Measurements from ENCODE around the gene RBM38. TPM values are rescaled to one million over a fixed set of nuclear protein-coding genes. Genes with fewer than 3 reads are reported as not detected.

Gene RBM38
- total and polyA plus RNA-seq, 9 of the 15 experiments (the other 6 are each of a cell fraction or from before 2014, with no cell fraction given), result 0.28 to 82.4 (median 33.2) TPM

DNA sequence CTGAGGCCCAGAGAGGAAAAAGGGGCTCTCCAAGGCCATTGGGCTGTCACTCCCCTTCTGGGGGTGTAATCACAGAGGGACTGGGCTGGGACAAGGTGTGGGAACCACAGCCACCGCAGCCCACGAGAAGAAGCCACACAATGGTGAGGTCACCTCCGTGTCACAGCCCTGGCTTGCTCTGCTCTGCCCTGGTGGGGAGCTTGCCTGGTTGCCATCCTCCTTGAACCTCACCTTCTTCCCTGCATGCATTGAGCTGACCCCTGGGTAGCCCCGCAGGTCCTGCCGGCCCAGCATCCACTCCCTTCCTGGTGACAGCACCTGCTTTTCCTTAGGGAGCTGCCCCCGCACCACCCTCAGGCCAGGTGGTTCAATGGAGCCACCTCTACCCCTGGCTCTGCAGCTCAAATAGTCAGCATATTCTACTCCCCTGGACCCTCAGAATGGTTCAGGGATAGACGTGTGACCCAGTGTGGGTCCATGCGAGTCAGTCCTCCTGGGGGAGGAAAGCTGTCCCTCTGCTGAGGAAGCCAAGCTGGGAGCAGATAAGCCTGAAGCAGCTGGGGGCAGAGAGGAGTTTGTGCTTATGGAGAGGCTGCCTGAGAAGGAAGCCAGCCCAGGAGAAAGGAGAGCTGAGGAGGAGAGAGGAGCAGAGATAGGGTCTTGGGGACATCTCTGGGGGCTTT, 21.3 kb downstream of the RBM38 start (continued):
- no peak for TF ChIP-seq PHF21A (IDR thresholded peaks at IDR 0.05; ENCODE audit: borderline replicate concordance, low read depth)
- TF ChIP-seq, protein P1, sequence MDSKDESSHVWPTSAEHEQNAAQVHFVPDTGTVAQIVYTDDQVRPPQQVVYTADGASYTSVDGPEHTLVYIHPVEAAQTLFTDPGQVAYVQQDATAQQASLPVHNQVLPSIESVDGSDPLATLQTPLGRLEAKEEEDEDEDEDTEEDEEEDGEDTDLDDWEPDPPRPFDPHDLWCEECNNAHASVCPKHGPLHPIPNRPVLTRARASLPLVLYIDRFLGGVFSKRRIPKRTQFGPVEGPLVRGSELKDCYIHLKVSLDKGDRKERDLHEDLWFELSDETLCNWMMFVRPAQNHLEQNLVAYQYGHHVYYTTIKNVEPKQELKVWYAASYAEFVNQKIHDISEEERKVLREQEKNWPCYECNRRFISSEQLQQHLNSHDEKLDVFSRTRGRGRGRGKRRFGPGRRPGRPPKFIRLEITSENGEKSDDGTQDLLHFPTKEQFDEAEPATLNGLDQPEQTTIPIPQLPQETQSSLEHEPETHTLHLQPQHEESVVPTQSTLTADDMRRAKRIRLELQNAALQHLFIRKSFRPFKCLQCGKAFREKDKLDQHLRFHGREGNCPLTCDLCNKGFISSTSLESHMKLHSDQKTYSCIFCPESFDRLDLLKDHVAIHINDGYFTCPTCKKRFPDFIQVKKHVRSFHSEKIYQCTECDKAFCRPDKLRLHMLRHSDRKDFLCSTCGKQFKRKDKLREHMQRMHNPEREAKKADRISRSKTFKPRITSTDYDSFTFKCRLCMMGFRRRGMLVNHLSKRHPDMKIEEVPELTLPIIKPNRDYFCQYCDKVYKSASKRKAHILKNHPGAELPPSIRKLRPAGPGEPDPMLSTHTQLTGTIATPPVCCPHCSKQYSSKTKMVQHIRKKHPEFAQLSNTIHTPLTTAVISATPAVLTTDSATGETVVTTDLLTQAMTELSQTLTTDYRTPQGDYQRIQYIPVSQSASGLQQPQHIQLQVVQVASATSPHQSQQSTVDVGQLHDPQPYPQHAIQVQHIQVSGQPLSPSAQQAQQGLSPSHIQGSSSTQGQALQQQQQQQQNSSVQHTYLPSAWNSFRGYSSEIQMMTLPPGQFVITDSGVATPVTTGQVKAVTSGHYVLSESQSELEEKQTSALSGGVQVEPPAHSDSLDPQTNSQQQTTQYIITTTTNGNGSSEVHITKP (IDR thresholded peaks at IDR 0.05; ENCODE audit: partially characterized antibody), result no peak
- TF ChIP-seq TARDBP (IDR thresholded peaks at IDR 0.05), result no peak
- no peak for TF ChIP-seq FOXA3 (CRISPR knock-in tag; conservative IDR thresholded peaks at IDR 0.05 in 1 of 2, IDR thresholded peaks at IDR 0.05 in 1 of 2)
- TF ChIP-seq FOSL1 (tag; conservative IDR thresholded peaks at IDR 0.05), result no peak
- no peak for TF ChIP-seq ZNF175 (CRISPR knock-in tag; IDR thresholded peaks at IDR 0.05; ENCODE audit: low read depth)
- TF ChIP-seq SMARCA4 (IDR thresholded peaks at IDR 0.05), result peak; percentile 76
- no peak for TF ChIP-seq ZNF239 (CRISPR knock-in tag; IDR thresholded peaks at IDR 0.05)
- TF ChIP-seq POLR3G (IDR thresholded peaks at IDR 0.05; ENCODE audit: extremely low read depth, insufficient read length, insufficient replicate concordance), result no peak
- TF ChIP-seq ZNF586 (CRISPR knock-in tag; conservative IDR thresholded peaks at IDR 0.05), result no peak
- TF ChIP-seq HNRNPK (IDR thresholded peaks at IDR 0.05; ENCODE audit: low read depth, low read length, poor library complexity, severe bottlenecking), result no peak
- TF ChIP-seq ZNF408 (CRISPR knock-in tag; IDR thresholded peaks at IDR 0.05; ENCODE audit: low read depth), result no peak
- peak; percentile 59; the same call in 1 of the 2 replicates for TF ChIP-seq GATAD2A (IDR thresholded peaks at IDR 0.05)
- TF ChIP-seq MIER1 (IDR thresholded peaks at IDR 0.05; ENCODE audit: low read depth), result no peak
- no peak for TF ChIP-seq TRIM24 (IDR thresholded peaks at IDR 0.05)
- TF ChIP-seq ZNF143 (CRISPR knock-in tag; IDR thresholded peaks at IDR 0.05), result no peak
- TF ChIP-seq, protein P2, sequence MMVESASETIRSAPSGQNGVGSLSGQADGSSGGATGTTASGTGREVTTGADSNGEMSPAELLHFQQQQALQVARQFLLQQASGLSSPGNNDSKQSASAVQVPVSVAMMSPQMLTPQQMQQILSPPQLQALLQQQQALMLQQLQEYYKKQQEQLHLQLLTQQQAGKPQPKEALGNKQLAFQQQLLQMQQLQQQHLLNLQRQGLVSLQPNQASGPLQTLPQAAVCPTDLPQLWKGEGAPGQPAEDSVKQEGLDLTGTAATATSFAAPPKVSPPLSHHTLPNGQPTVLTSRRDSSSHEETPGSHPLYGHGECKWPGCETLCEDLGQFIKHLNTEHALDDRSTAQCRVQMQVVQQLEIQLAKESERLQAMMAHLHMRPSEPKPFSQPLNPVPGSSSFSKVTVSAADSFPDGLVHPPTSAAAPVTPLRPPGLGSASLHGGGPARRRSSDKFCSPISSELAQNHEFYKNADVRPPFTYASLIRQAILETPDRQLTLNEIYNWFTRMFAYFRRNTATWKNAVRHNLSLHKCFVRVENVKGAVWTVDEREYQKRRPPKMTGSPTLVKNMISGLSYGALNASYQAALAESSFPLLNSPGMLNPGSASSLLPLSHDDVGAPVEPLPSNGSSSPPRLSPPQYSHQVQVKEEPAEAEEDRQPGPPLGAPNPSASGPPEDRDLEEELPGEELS (CRISPR knock-in tag; IDR thresholded peaks at IDR 0.05; ENCODE audit: borderline replicate concordance), result no peak
- TF ChIP-seq EWSR1 (IDR thresholded peaks at IDR 0.05; ENCODE audit: borderline replicate concordance, low read depth, partially characterized antibody), result no peak
- no peak for TF ChIP-seq MXI1 (IDR thresholded peaks at IDR 0.05; ENCODE audit: low read depth, low read length)
- TF ChIP-seq GABPB1 (CRISPR knock-in tag; IDR thresholded peaks at IDR 0.05), result 0 out of 2 replicates have a peak, but pooled peaks have one; percentile 28
- no peak for TF ChIP-seq SOX6 (IDR thresholded peaks at IDR 0.05)
- TF ChIP-seq, protein P3, sequence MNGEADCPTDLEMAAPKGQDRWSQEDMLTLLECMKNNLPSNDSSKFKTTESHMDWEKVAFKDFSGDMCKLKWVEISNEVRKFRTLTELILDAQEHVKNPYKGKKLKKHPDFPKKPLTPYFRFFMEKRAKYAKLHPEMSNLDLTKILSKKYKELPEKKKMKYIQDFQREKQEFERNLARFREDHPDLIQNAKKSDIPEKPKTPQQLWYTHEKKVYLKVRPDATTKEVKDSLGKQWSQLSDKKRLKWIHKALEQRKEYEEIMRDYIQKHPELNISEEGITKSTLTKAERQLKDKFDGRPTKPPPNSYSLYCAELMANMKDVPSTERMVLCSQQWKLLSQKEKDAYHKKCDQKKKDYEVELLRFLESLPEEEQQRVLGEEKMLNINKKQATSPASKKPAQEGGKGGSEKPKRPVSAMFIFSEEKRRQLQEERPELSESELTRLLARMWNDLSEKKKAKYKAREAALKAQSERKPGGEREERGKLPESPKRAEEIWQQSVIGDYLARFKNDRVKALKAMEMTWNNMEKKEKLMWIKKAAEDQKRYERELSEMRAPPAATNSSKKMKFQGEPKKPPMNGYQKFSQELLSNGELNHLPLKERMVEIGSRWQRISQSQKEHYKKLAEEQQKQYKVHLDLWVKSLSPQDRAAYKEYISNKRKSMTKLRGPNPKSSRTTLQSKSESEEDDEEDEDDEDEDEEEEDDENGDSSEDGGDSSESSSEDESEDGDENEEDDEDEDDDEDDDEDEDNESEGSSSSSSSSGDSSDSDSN (IDR thresholded peaks at IDR 0.05; ENCODE audit: borderline replicate concordance in 1 of 2, low read depth in 2 of 2, low read length in 2 of 2), result peak in 1 of 2 experiments; percentile 91; a peak in 2 of 4 replicates
